ENCODE data around the gene ACTMAP.

DNA sequence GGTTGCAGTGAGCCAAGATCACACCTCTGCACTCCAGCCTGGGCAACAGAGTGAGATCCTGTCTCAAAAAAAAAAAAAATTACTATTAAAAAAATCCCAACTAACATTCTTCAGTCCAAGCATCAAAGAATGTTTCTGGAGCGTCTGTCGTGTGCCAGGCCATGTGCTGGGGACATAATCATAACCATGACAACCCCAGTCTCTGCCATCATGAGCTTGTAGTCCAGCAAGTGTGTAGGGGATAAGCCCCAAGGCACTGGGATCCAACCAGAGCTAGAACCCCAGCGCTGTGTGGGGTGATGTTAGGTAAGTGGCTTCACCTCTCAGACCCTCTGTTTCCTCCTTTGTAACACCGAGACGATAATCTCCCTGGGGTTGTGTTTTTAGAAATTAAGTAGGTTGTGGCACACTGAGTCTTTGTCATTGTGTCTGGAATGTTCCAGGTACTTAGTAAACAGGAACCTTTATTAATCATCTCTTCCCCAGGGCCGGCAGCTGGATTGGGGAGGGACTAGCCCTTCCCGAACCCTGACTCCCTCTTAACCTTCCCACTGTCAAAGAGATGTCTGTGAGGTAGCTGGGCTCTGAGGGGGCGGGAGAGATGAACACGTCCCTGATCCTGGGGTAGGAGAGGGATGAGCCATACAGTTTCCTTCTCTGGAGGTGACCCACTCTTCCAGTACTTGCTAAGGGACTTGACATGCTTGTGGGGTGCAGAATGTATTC is 28.2 kb downstream of the ACTMAP start:
- TF ChIP-seq REST (tag by site-specific recombination; IDR thresholded peaks at IDR 0.05) (no peak), CTCF (tag by site-specific recombination; IDR thresholded peaks at IDR 0.05) (no peak), MYNN (tag by site-specific recombination; IDR thresholded peaks at IDR 0.05; ENCODE audit: borderline replicate concordance) (no peak), KLF1 (tag by site-specific recombination; IDR thresholded peaks at IDR 0.05) (no peak), WT1 (tag by site-specific recombination; IDR thresholded peaks at IDR 0.05) (no peak), SP2 (tag by site-specific recombination; IDR thresholded peaks at IDR 0.05) (no peak), ZNF221 (tag by site-specific recombination; IDR thresholded peaks at IDR 0.05; ENCODE audit: borderline replicate concordance) (no peak)
- TF ChIP-seq, protein P1, sequence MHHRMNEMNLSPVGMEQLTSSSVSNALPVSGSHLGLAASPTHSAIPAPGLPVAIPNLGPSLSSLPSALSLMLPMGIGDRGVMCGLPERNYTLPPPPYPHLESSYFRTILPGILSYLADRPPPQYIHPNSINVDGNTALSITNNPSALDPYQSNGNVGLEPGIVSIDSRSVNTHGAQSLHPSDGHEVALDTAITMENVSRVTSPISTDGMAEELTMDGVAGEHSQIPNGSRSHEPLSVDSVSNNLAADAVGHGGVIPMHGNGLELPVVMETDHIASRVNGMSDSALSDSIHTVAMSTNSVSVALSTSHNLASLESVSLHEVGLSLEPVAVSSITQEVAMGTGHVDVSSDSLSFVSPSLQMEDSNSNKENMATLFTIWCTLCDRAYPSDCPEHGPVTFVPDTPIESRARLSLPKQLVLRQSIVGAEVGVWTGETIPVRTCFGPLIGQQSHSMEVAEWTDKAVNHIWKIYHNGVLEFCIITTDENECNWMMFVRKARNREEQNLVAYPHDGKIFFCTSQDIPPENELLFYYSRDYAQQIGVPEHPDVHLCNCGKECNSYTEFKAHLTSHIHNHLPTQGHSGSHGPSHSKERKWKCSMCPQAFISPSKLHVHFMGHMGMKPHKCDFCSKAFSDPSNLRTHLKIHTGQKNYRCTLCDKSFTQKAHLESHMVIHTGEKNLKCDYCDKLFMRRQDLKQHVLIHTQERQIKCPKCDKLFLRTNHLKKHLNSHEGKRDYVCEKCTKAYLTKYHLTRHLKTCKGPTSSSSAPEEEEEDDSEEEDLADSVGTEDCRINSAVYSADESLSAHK (tag by site-specific recombination; IDR thresholded peaks at IDR 0.05): no peak
